Uterus (tissue), 4 donors: ENCODE measurements around the gene ALKBH8. TPM values are rescaled to one million over a fixed set of nuclear protein-coding genes. Genes with fewer than 3 reads are reported as not detected.

Experiments used
- DNase-seq, 2 donors: peaks; one replicate each; pipeline ENCODE4 v3.0.0-alpha.2; 2019 to 2020
- H3K27ac ChIP-seq, 2 donors: fragments of 200-600 bp; sonication (generic); 1 replicate in 1 of 2; 2 replicates in 1 of 2; pipeline ENCODE4 v1.5.1; 2016 to 2018
- H3K27me3 ChIP-seq, 2 donors: fragments of 200-600 bp; sonication (generic); one replicate each; pipeline ENCODE4 v1.5.1; 2018 to 2019; ENCODE audit warnings: control low read depth in 1 of 2
- H3K36me3 ChIP-seq, 2 donors: fragments of 200-600 bp; sonication (generic); one replicate each; pipeline ENCODE4 v1.5.1; 2019; ENCODE audit warnings: control low read depth in 1 of 2
- H3K4me1 ChIP-seq, 2 donors: fragments of 200-600 bp; sonication (generic); one replicate each; pipeline ENCODE4 v1.5.1; 2018 to 2019; ENCODE audit warnings: control low read depth in 1 of 2
- H3K4me3 ChIP-seq, 2 donors: fragments of 200-600 bp; sonication (generic); 1 replicate in 1 of 2; 2 replicates in 1 of 2; pipeline ENCODE4 v1.5.1; 2018 to 2019; ENCODE audit warnings: mild to moderate bottlenecking in 1 of 2
- H3K9me3 ChIP-seq, 2 donors: fragments of 200-600 bp; sonication (generic); one replicate each; pipeline ENCODE4 v1.5.1; 2019; ENCODE audit warnings: control low read depth in 1 of 2
- CTCF ChIP-seq, 4 experiments: fragments of 200-600 bp in 2 of 4; fragments of 450-650 bp in 2 of 4; sonication (generic) in 2 of 4; IDR thresholded peaks; one replicate each; pipeline ENCODE4 v1.5.1; 2016 to 2019; ENCODE audit warnings: antibody characterized with exemption in 4 of 4, mild to moderate bottlenecking in 2 of 4, moderate library complexity in 1 of 4
- POLR2A ChIP-seq, 2 donors: fragments of 450-650 bp; IDR thresholded peaks; one replicate each; pipeline ENCODE4 v1.6.1; 2016; ENCODE audit warnings: antibody characterized with exemption in 2 of 2, mild to moderate bottlenecking in 1 of 2, moderate library complexity in 1 of 2
- intact Hi-C: fragments of 100-400 bp; cut with DNase I; formaldehyde crosslinking; loops from one replicate; pipeline ENCODE4 v1.15.1; 2023; ENCODE audit warnings: low total_unique reads
- total RNA-seq, 4 donors: library from RNA; depleted of rRNA in 3 of 4; stranded (reverse); fragments of >200 nt in 3 of 4; gene quantifications; one replicate each; pipeline versions ENCODE4 v1.1.0 to v1.2.4, GENCODE V29; 2014 to 2023
- donor health status: DM: yes; HTN: yes; CAD: no.

ALKBH8 gene
- total RNA-seq, 4 donors from 2014 or later, result 5.1 to 26.1 (median 7.4) TPM

GRCh38 chr11:107493117-107493516, 72.4 kb downstream of the ALKBH8 start:
- intact Hi-C loops, result no loop called here
- no peaks in the 10 kb centered on the region for H3K27me3 ChIP-seq

GRCh38 chr11:107490836-107491235, 74.7 kb downstream of the ALKBH8 start:
- no peak overlapping the region for H3K27ac ChIP-seq
- no peak for TF ChIP-seq CTCF (IDR thresholded peaks at IDR 0.05)
- TF ChIP-seq POLR2A (IDR thresholded peaks at IDR 0.05), result no peak
- no peaks in the 10 kb centered on the region for H3K36me3 ChIP-seq
- H3K4me1 ChIP-seq, result no peaks in the 10 kb centered on the region
- intact Hi-C loops, result no loop called here
- no peak for DNase-seq
- H3K27me3 ChIP-seq, result no peaks in the 10 kb centered on the region
- H3K4me3 ChIP-seq, result no peak overlapping the region
- no peaks in the 10 kb centered on the region for H3K9me3 ChIP-seq

More at GRCh38 chr11:107493117-107493516, 72.4 kb downstream of the ALKBH8 start:
- no peaks in the 10 kb centered on the region for H3K9me3 ChIP-seq
- H3K4me1 ChIP-seq, result no peaks in the 10 kb centered on the region
- no peak for DNase-seq
- H3K4me3 ChIP-seq, result no peak overlapping the region
- no peak overlapping the region for H3K27ac ChIP-seq
- TF ChIP-seq POLR2A (IDR thresholded peaks at IDR 0.05) (no peak), CTCF (IDR thresholded peaks at IDR 0.05) (no peak)
- H3K36me3 ChIP-seq, result no peaks in the 10 kb centered on the region

GRCh38 chr11:107482234-107482633, 83.3 kb downstream of the ALKBH8 start:
- intact Hi-C loops, result no loop called here
- no peak for DNase-seq
- Histone ChIP-seq H3K4me3 (no peak overlapping the region), H3K36me3 (no peaks in the 10 kb centered on the region), H3K27ac (no peak overlapping the region), H3K27me3 (no peaks in the 10 kb centered on the region), H3K9me3 (no peaks in the 10 kb centered on the region), H3K4me1 (no peaks in the 10 kb centered on the region)
- TF ChIP-seq POLR2A (IDR thresholded peaks at IDR 0.05), result no peak

DNA sequence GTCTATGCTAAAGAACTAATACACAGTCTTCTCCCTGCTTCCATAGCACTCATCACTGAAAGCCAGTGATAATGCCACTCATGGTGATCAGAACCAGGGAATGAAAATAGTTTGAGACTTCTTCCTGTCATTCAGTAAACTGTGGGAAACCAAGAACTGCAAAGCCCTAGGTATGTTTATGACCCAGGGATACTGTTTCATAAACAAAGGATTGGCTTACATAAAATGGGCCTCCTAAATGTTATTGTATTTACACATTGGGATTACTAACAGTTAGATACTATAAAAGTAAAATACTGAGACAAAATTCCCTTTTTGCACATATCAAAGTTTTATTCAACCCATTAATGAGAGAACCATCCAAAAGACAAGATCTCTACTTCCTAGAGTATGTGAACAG, 86.6 kb downstream of the ALKBH8 start:
- no peaks in the 10 kb centered on the region for H3K4me1 ChIP-seq
- intact Hi-C loops, result no loop called here
- no peak overlapping the region for H3K4me3 ChIP-seq
- H3K9me3 ChIP-seq, result no peaks in the 10 kb centered on the region
- H3K27me3 ChIP-seq, result no peaks in the 10 kb centered on the region
- no peak for TF ChIP-seq POLR2A (IDR thresholded peaks at IDR 0.05)
- TF ChIP-seq CTCF (IDR thresholded peaks at IDR 0.05), result no peak
- DNase-seq, result no peak
- H3K36me3 ChIP-seq, result no peaks in the 10 kb centered on the region
- no peak overlapping the region for H3K27ac ChIP-seq

- intact Hi-C loops, result no loop called here
- DNase-seq, result no peak
- Histone ChIP-seq H3K9me3 (no peaks in the 10 kb centered on the region), H3K27ac (no peak overlapping the region), H3K27me3 (no peaks in the 10 kb centered on the region), H3K4me3 (no peak overlapping the region), H3K36me3 (no peaks in the 10 kb centered on the region), H3K4me1 (no peaks in the 10 kb centered on the region)
- TF ChIP-seq CTCF (IDR thresholded peaks at IDR 0.05) (no peak), POLR2A (IDR thresholded peaks at IDR 0.05) (no peak)
Measured at GRCh38 chr11:107477820-107478219, 87.7 kb downstream of the ALKBH8 start.

DNA sequence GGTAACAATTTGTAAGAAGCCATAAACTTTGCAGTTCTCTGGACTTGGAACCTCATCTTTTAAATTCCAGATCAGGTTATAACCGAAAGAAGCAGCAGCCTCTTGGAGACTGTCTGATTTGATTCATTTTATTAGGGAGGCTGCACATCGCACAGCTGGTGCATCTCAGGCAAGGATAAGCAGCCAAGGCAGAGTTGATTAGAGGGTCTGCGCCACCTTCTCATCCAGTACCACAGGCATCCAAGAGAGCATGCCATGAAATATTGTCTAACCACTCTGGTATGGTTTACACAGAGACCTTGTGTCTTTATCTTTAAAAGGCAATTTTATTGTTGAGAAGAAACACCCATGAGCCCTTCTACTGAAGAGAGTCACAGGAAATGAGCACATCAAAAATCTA, 91.7 kb downstream of the ALKBH8 start:
- Histone ChIP-seq H3K4me3 (no peak overlapping the region), H3K9me3 (no peaks in the 10 kb centered on the region), H3K36me3 (no peaks in the 10 kb centered on the region), H3K4me1 (no peaks in the 10 kb centered on the region), H3K27ac (peak overlapping the region; percentile 79 to 80), H3K27me3 (no peaks in the 10 kb centered on the region)
- no peak for TF ChIP-seq POLR2A (IDR thresholded peaks at IDR 0.05)
- DNase-seq, result peak; percentile 53 to 78
- intact Hi-C loops, result no loop called here
